ENCODE results near the gene FURIN.
"Not testable (repeated sequence)": the region's sequence is repeated elsewhere in the genome, so short reads cannot be mapped to it uniquely, and the experiment has no call there.

The FURIN gene

DNA sequence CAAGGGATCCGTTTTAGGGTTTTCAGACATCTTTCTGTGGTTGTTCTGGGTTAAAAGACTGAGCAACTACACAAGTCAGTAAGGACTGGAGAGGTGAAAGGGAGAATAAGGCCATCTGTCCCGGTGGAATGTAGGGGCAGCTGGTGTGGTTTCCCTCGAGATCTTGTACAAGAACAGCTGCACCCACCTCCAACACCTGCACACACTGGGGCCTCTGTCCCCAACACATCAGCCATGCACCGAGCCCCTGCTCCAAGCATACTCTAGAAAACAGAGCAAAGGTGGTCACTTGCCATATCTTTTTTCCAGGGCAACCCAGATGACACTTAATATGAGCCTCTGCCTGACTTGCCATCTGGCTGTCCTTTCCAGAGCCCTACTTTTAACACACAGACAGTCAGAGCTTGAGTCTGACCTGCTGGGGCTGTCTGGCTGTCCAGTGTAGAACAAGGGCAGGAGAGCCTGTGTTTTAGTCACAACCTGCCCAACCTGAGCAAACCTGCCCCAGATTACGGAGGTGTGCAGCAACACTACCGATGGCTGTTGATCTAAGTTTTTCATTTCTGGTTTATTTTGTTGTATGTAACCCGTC, 46.9 kb downstream of the FURIN start:
- no peak for DNase-seq (ENCODE audit: low read depth in 2 of 2)

DNA sequence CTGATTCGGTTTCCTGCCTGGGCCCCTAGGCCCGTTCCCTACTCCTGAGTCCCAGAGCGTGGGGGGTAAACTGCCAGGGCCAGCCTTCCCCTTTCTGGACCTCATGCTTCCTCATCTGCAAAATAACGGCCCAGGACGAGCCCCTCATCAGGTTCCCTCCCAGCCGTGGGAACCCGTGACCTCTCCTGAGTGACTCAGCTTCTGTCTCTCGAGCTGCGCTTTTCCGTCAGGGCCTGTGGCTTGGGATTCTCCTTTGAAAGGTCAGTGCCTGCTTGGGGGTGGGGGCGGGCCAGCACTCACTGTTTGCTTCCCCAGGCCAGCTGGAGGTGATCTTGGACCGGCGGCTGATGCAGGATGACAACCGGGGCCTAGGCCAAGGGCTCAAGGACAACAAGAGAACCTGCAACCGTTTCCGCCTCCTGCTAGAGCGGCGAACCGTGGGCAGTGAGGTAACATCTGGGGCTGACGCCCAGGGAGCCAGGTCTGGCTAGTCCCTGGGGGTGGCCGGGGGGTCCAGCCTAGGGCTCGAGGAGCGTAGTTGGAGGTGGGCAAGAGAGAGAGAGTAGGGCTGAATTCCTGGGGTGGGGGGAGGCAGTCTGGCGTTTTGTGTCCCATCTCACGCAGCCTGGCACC, 47.5 kb downstream of the FURIN start:
- no peak for DNase-seq (ENCODE audit: low read depth in 2 of 2)

DNA sequence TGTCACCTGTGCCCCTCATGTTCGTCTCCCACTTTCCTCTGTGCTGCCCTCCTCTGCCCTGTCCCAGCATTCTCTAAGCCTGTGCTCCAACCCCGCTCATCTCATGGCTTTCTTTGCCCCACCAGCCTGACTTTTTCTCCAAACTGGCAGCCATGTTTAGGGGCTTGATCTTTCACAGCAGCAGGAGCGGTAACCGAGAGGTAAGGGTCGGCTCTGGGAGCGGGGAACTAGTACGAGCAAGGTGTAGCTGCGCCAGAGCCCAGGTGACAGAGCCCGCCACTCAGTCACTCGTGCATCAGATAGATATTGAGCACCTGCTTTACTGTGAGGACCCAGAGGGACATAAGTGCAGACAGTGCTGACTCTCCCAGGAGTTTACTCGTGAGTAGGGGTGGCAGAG, 48.1 kb downstream of the FURIN start:
- DNase-seq (ENCODE audit: low read depth in 2 of 2): no peak

DNA sequence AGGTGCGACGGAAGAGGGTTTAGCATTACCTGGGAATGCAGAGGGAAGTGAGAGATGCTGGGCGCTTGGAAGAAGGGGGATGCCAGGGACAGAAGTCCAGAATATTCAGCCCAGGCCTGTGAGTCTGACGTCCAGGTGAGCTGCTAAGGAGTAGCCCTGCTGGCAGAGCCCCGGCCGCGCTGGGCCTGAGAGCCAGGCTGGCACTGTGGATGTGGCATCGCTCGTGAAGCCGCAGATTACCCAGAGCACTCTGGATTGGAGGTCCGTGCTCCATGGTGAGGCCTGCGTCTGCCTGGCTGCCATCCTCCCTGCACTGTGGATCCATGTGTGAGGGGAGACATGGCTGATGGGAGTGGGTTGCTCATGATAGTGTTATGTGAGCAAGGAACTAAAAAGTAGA, 49.2 kb downstream of the FURIN start:
- DNase-seq (ENCODE audit: low read depth in 2 of 2): no peak

DNA sequence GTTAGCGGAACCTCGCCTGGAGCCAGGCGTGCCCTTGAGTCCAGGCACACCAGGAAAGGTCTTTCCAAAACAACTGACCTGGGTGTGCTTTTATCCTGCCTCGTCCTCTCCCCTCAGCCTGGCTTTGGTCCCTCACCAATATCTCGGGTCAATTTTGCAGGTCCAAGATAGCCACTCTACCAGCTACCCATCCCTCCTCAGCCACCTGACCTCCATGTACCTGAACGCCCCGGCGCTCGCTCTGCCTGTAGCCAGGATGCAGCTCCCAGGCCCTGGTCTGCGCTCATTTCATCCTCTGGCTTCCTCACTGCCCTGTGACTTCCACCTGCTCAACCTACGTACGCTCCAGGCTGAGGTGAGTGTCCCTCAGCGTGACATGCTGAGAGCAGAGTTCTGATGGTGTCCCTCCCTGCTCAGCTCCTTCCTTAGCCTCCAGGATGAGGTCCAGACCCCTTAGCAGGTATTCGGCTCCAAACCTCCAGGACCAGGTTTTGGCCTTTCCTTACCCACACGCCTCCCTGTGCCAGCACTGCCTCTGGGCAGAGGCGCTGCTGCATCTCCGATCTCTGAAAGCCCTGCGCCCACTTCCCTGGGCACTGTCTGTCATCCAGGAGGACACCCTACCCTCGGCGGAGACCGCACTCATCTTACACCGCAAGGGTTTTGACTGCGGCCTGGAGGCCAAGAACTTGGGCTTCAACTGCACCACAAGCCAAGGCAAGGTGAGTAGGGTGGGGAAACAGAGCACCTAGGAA, 49.8 kb downstream of the FURIN start:
- no peak for DNase-seq (ENCODE audit: low read depth in 2 of 2)

DNA sequence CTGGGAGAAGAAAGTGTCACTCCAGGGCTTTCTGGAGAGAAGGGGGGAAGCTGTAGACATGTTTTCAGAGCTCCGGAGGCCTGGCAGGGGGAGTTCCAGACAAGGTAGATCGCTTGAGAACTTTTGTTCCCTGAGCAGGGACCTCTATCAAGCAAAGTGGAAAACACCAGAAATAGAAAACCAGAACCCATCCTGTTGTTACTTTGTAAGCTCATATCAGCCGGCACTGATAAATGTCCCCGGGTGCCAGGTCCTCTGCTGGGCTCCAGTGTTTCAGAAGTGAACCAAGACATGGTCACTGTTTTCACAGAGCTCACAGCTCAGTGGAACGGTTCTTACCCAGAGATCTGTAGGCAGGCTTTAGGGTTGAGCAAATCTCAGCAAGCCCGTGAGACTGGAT, 50.4 kb downstream of the FURIN start:
- no peak for DNase-seq (ENCODE audit: low read depth in 2 of 2)

DNA sequence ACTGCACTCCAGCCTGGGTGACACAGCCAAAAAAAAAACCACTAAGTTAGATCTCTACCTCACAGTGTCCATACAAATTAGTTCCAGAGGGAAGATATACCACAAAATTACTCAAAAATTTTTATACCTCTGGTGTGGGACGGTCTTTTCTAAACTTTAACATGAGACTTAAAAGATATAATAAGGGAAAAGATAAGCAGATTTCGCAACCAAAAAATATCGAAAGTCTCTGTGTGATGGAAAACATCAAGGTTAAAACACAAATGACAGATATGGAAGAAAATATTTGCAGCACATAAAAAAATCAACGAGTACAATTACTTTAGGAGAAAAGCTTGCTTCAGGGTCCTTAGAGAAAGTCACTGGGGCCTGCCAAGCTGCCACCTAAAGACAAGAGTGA, 53.5 kb downstream of the FURIN start:
- no peak for DNase-seq (ENCODE audit: low read depth in 2 of 2)

DNA sequence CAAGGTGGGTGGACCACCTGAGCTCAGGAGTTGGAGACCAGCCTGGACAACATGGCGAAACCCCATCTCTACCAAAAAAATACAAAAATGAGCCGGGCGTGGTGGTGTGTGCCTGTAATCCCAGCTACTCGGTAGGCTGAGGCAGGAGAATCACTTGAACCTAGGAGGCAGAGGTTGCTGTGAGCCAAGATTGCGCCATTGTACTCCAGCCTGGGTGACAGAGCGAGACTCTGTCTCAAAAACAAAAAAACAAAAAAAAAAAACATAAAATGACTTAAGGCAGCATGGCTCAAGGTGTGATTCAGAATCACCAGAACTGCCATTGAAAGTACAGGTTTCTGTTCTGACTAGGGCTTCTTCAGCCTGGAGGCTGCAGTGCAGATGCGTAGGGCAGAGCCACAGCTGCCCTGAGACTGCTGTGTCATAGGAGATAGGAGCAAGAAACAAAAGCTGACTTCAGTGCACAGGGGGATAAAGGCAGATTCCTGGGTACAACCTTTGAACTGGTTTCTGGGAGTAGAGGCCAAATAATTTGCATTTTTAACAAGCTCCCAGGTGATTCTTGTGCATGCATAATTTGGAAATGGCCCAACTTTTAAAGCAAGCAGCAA, 54.4 kb downstream of the FURIN start:
- not testable (repeated sequence) for DNase-seq (ENCODE audit: low read depth in 2 of 2)

- DNase-seq (ENCODE audit: low read depth in 2 of 2): no peak
Observed at GRCh38 chr15:90924375-90924774, 56.0 kb downstream of the FURIN start.

- DNase-seq (ENCODE audit: low read depth in 2 of 2): not testable (repeated sequence)
Observed at GRCh38 chr15:90926766-90927165, 58.4 kb downstream of the FURIN start.

- not testable (repeated sequence) for DNase-seq (ENCODE audit: low read depth in 2 of 2)
Observed at GRCh38 chr15:90928106-90928505, 59.7 kb downstream of the FURIN start.

DNA sequence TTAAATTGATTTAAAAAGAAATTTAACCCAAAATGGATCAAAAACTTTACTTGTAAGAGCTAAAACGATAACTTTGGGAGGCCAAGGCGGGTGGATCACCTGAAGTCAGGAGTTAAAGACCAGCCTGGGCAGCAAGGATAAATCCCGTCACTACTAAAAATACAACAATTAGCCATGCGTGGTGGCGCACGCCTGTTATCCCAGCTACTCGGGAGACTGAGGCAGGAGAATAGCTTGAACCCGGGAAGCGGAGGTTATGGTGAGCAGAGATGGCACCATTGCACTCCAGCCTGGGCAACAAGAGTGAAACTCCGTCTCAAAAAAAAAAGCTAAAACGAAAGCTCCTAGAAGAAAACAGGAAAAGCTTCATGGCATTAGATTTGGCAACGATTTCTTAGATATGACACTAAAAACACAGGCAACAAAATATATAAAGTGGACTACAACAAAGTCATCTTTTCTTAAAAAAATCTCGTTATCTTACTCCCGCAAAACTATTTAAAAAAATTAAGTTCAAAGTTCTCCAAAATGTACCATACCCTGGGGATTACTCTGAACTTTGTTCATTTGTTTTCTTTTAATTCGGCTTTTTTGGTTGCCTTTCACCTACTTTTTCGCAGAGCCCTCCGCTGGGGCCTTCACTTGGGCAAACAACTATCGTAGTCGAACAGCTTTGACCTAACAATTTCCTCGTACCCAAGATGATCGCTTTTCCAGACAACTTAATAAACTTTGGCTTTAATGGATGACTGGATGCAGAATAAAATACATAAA, 61.0 kb downstream of the FURIN start:
- no peak for DNase-seq (ENCODE audit: low read depth in 2 of 2)

- no peak for DNase-seq (ENCODE audit: low read depth in 2 of 2)
Observed at GRCh38 chr15:90930861-90931574, 62.6 kb downstream of the FURIN start.

- DNase-seq (ENCODE audit: low read depth in 2 of 2): no peak
Observed at GRCh38 chr15:90931575-90931827, 63.1 kb downstream of the FURIN start.

GRCh38 chr15:90931828-90932659, 63.7 kb downstream of the FURIN start, which contains the start of gene HDDC3:
HDDC3 (minus strand) TSS chr15:90932549; CDS start chr15:90932540, 9 bp downstream.
- peak; percentile 74 to 78 for DNase-seq (ENCODE audit: low read depth in 2 of 2)

DNA sequence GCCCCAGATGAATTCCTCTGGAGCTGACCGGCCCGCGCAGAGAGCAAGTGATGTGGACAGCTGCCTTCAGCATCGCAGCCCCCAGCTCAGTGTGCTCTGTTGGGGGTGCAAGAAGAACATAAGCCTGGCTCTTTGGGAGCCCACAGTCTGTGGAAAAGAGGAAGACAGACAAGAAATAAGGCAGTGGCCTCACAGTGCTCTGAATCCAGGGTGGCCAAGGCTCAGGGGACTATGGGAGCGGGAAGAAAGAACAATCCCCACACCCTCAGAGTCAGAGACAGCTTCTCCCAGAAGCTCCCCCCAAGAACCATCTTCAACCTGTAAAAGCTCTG, 64.2 kb downstream of the FURIN start:
- no peak for DNase-seq (ENCODE audit: low read depth in 2 of 2)

All from activated CD8-positive, alpha-beta memory T cell treated with anti-CD3 and anti-CD28 coated beads for 4 hours (primary cell).